Measurements from ENCODE around the gene CDH22. TPM values are rescaled to one million over a fixed set of nuclear protein-coding genes. Genes with fewer than 3 reads are reported as not detected.

Gene CDH22
- total and polyA plus RNA-seq, 10 of the 15 experiments (the other 5 are each of a cell fraction or from before 2014, with no cell fraction given) = not detected

GRCh38 chr20:46260936-46261454 lies 47.3 kb downstream of the CDH22 start:
- CTCF ChIA-PET = interaction anchor here (1.0 kb wide), 1 partner anchor 21 kb away, joined by 3 read pairs; no protein-coding TSS in a partner anchor
- WGBS (ENCODE audit: insufficient coverage, insufficient replicate concordance, low lambda C conversion rate, missing lambda C conversion rate) = 6% methylated on average over 1 of the region's 1 CpG

GRCh38 chr20:46260480-46260879 lies 47.8 kb downstream of the CDH22 start:
- Histone ChIP-seq H2AFZ (ENCODE audit: control insufficient read depth, low read depth, low read length) (no peak overlapping the region), H3K27ac (ENCODE audit: control insufficient read depth, insufficient read depth) (no peak overlapping the region), H3K4me3 (no peak overlapping the region), H3K4me2 (ENCODE audit: control insufficient read depth, insufficient read depth) (no peak overlapping the region), H3K9ac (ENCODE audit: control insufficient read depth, insufficient read depth, low read length) (no peak overlapping the region), H3K27me3 (replicated peaks in 1 of 2; ENCODE audit: control insufficient read depth in 2 of 2, insufficient read depth in 2 of 2, low read length in 1 of 2) (0 out of 4 replicates have a peak, but pooled peaks cover 0 to 1% of the 10 kb centered on the region in 2 experiments), H3K79me2 (ENCODE audit: control insufficient read depth, insufficient read depth, low read length) (no peaks in the 10 kb centered on the region), H3K9me3 (replicated peaks; ENCODE audit: control insufficient read depth, insufficient read depth, low read length) (no peaks in the 10 kb centered on the region), H4K20me1 (ENCODE audit: control insufficient read depth, insufficient read depth) (no peaks in the 10 kb centered on the region), H3K4me1 (ENCODE audit: control insufficient read depth, insufficient read depth, low read length) (no peaks in the 10 kb centered on the region), H3K36me3 (ENCODE audit: control insufficient read depth in 2 of 2, insufficient read depth in 2 of 2, low read length in 1 of 2) (no peaks in the 10 kb centered on the region)
- FAIRE-seq (no peak), DNase-seq (ENCODE audit: low read depth, low spot score) (no peak), ATAC-seq (no peak)
- intact Hi-C loops (cut with micrococcal nuclease; ENCODE audit: unreplicated experiment) = no loop called here
- SMC1A ChIA-PET (ENCODE audit: uncharacterized antibody, unreplicated experiment) = no interaction called here
- POLR2A ChIA-PET = no interaction called here
- in situ Hi-C loops (cut with MboI) = no loop called here
- BruUV-seq (replicated peaks) = no TSS peak
- no peak for TF ChIP-seq SP1 (IDR thresholded peaks at IDR 0.05; ENCODE audit: low read depth, low read length)
- no peak for TF ChIP-seq CHD1 (IDR thresholded peaks at IDR 0.05; ENCODE audit: low read depth, low read length)
- no peak for TF ChIP-seq POLR2AphosphoS2 (IDR thresholded peaks at IDR 0.05; ENCODE audit: low read depth, low read length)
- no peak for TF ChIP-seq CBX5 (IDR thresholded peaks at IDR 0.05; ENCODE audit: low read depth)
- RAD21 ChIA-PET (ENCODE audit: unreplicated experiment) = no interaction called here
- WGBS (ENCODE audit: insufficient coverage, insufficient replicate concordance, low lambda C conversion rate, missing lambda C conversion rate) = 18% methylated on average over 3 of the region's 3 CpGs
- CTCF ChIA-PET = no interaction called here

More at GRCh38 chr20:46260936-46261454, 47.3 kb downstream of the CDH22 start:
- Histone ChIP-seq H3K4me1 (ENCODE audit: control insufficient read depth, insufficient read depth, low read length) (no peaks in the 10 kb centered on the region), H3K4me2 (ENCODE audit: control insufficient read depth, insufficient read depth) (no peak overlapping the region), H3K36me3 (ENCODE audit: control insufficient read depth in 2 of 2, insufficient read depth in 2 of 2, low read length in 1 of 2) (no peaks in the 10 kb centered on the region), H3K9me3 (replicated peaks; ENCODE audit: control insufficient read depth, insufficient read depth, low read length) (no peaks in the 10 kb centered on the region), H3K79me2 (ENCODE audit: control insufficient read depth, insufficient read depth, low read length) (no peaks in the 10 kb centered on the region), H3K27me3 (replicated peaks in 1 of 2; ENCODE audit: control insufficient read depth in 2 of 2, insufficient read depth in 2 of 2, low read length in 1 of 2) (0 out of 4 replicates have a peak, but pooled peaks cover 0 to 1% of the 10 kb centered on the region in 2 experiments), H3K9ac (ENCODE audit: control insufficient read depth, insufficient read depth, low read length) (no peak overlapping the region), H4K20me1 (ENCODE audit: control insufficient read depth, insufficient read depth) (no peaks in the 10 kb centered on the region), H3K4me3 (no peak overlapping the region), H2AFZ (ENCODE audit: control insufficient read depth, low read depth, low read length) (no peak overlapping the region), H3K27ac (ENCODE audit: control insufficient read depth, insufficient read depth) (no peak overlapping the region)
- FAIRE-seq (no peak), ATAC-seq (no peak), DNase-seq (ENCODE audit: low read depth, low spot score) (no peak)
- in situ Hi-C loops (cut with MboI) = no loop called here
- intact Hi-C loops (cut with micrococcal nuclease; ENCODE audit: unreplicated experiment) = no loop called here
- BruUV-seq (replicated peaks) = no TSS peak
- ChIA-PET SMC1A (ENCODE audit: uncharacterized antibody, unreplicated experiment) (no interaction called here), POLR2A (no interaction called here), RAD21 (ENCODE audit: unreplicated experiment) (no interaction called here)
- no peak for TF ChIP-seq SUZ12 (IDR thresholded peaks at IDR 0.05; ENCODE audit: unreplicated experiment)

Data from GM12878 (cell line).